ENCODE data around the gene ITPR2. TPM values are rescaled to one million over a fixed set of nuclear protein-coding genes. Genes with fewer than 3 reads are reported as not detected.

The ITPR2 gene
- polyA plus RNA-seq, 1 of the 3 experiments (the other 2 are of a cell fraction), result 2.3 TPM

- TF ChIP-seq SMC3 (IDR thresholded peaks at IDR 0.05; ENCODE audit: low read depth, low read length), result no peak
These were observed 381.2 kb downstream of the ITPR2 start (continued) for GRCh38 chr12:26451763-26452162.

- no peaks in the 10 kb centered on the region for H3K27me3 ChIP-seq (ENCODE audit: insufficient read depth)
- no peaks in the 10 kb centered on the region for H4K20me1 ChIP-seq (ENCODE audit: insufficient read depth)
- CTCF ChIA-PET, result interaction anchor here (0.9 kb wide), 2 partner anchors 13 to 169 kb away, joined by 3 read pairs; no protein-coding TSS in a partner anchor
- no peak overlapping the region for H3K9ac ChIP-seq
- 81% methylated on average over 2 of the region's 2 CpGs for WGBS (ENCODE audit: low lambda C conversion rate)
- no peak overlapping the region for H3K4me2 ChIP-seq
- POLR2A ChIA-PET, result no interaction called here
- no peak overlapping the region for H3K27ac ChIP-seq (ENCODE audit: low read depth in 2 of 2, low read length in 1 of 2)
- peaks cover 3% of the 10 kb centered on the region for H3F3A ChIP-seq (replicated peaks; ENCODE audit: insufficient read depth)
- no peak overlapping the region for H2AFZ ChIP-seq (ENCODE audit: low read depth)
- H3K79me2 ChIP-seq (ENCODE audit: insufficient read depth), result no peaks in the 10 kb centered on the region
- TF ChIP-seq MAX (IDR thresholded peaks at IDR 0.05; ENCODE audit: low read depth) (no peak), POLR2AphosphoS5 (IDR thresholded peaks at IDR 0.05; ENCODE audit: low read depth, low read length) (no peak), RXRA (IDR thresholded peaks at IDR 0.05; ENCODE audit: borderline replicate concordance, low read depth) (no peak), NRF1 (IDR thresholded peaks at IDR 0.05; ENCODE audit: low read depth, low read length) (no peak), CTCF (IDR thresholded peaks at IDR 0.05) (no peak), SMC3 (IDR thresholded peaks at IDR 0.05; ENCODE audit: low read depth, low read length) (no peak), RAD21 (IDR thresholded peaks at IDR 0.05; ENCODE audit: low read length) (no peak)
- no peaks in the 10 kb centered on the region for H3K4me1 ChIP-seq (ENCODE audit: control insufficient read depth in 1 of 2, insufficient read depth in 2 of 2, low read depth in 1 of 2, low read length in 1 of 2)
- peaks cover 2 to 6% of the 10 kb centered on the region in 2 experiments for H3K36me3 ChIP-seq (replicated peaks in 1 of 2; ENCODE audit: control insufficient read depth in 1 of 2, insufficient read depth in 2 of 2, low read length in 1 of 2)
- H3K9me3 ChIP-seq, result no peaks in the 10 kb centered on the region
- no peaks in the 10 kb centered on the region for H3K9me2 ChIP-seq
- no peak overlapping the region for H3K4me3 ChIP-seq (ENCODE audit: low read depth in 2 of 2, low read length in 1 of 2)
- no peak for DNase-seq
These were observed 387.1 kb downstream of the ITPR2 start for GRCh38 chr12:26445909-26446308.

- Histone ChIP-seq H2AFZ (ENCODE audit: low read depth) (no peak overlapping the region), H3K36me3 (replicated peaks in 1 of 2; ENCODE audit: control insufficient read depth in 1 of 2, insufficient read depth in 2 of 2, low read length in 1 of 2) (peaks cover 0 to 10% of the 10 kb centered on the region in 2 experiments), H3K79me2 (ENCODE audit: insufficient read depth) (no peaks in the 10 kb centered on the region), H4K20me1 (ENCODE audit: insufficient read depth) (no peaks in the 10 kb centered on the region), H3K9ac (no peak overlapping the region), H3K4me1 (ENCODE audit: control insufficient read depth in 1 of 2, insufficient read depth in 2 of 2, low read depth in 1 of 2, low read length in 1 of 2) (no peaks in the 10 kb centered on the region), H3K4me2 (no peak overlapping the region), H3K4me3 (ENCODE audit: low read depth in 2 of 2, low read length in 1 of 2) (no peak overlapping the region), H3K9me2 (no peaks in the 10 kb centered on the region), H3K27me3 (ENCODE audit: insufficient read depth) (no peaks in the 10 kb centered on the region), H3F3A (replicated peaks; ENCODE audit: insufficient read depth) (peaks cover 3% of the 10 kb centered on the region), H3K27ac (ENCODE audit: low read depth in 2 of 2, low read length in 1 of 2) (no peak overlapping the region), H3K9me3 (no peaks in the 10 kb centered on the region)
- no peak for DNase-seq
- POLR2A ChIA-PET, result no interaction called here
- 100% methylated on average over 2 of the region's 2 CpGs for WGBS (ENCODE audit: low lambda C conversion rate)
- CTCF ChIA-PET, result interaction anchor here (1.6 to 1.7 kb wide), 2 partner anchors 171 to 258 kb away, joined by 5 to 7 read pairs; no protein-coding TSS in a partner anchor
- TF ChIP-seq PBX3 (IDR thresholded peaks at IDR 0.05), result no peak
- no peak for TF ChIP-seq JUND (IDR thresholded peaks at IDR 0.05)
- no peak for TF ChIP-seq TEAD4 (IDR thresholded peaks at IDR 0.05; ENCODE audit: borderline replicate concordance, insufficient read depth)
- no peak for TF ChIP-seq USF1 (IDR thresholded peaks at IDR 0.05; ENCODE audit: borderline replicate concordance, low read depth)
- no peak for TF ChIP-seq RAD21 (IDR thresholded peaks at IDR 0.05; ENCODE audit: low read length)
- TF ChIP-seq ELF1 (IDR thresholded peaks at IDR 0.05), result no peak
- no peak for TF ChIP-seq NRF1 (IDR thresholded peaks at IDR 0.05; ENCODE audit: low read depth, low read length)
- TF ChIP-seq EP300 (IDR thresholded peaks at IDR 0.05; ENCODE audit: borderline replicate concordance in 1 of 2, low read depth in 1 of 2, low read length in 1 of 2), result no peak
- no peak for TF ChIP-seq RXRA (IDR thresholded peaks at IDR 0.05; ENCODE audit: borderline replicate concordance, low read depth)
- no peak for TF ChIP-seq RFX5 (IDR thresholded peaks at IDR 0.05; ENCODE audit: low read length)
- TF ChIP-seq MXI1 (IDR thresholded peaks at IDR 0.05; ENCODE audit: low read depth, low read length), result no peak
- TF ChIP-seq FOXM1 (IDR thresholded peaks at IDR 0.05; ENCODE audit: low read depth), result no peak
- no peak for TF ChIP-seq FOSL2 (IDR thresholded peaks at IDR 0.05; ENCODE audit: borderline replicate concordance, low read depth)
- no peak for TF ChIP-seq EZH2phosphoT487 (IDR thresholded peaks at IDR 0.05; ENCODE audit: borderline replicate concordance, low read depth)
- no peak for TF ChIP-seq RCOR1 (IDR thresholded peaks at IDR 0.05; ENCODE audit: low read length)
- no peak for TF ChIP-seq TCF12 (IDR thresholded peaks at IDR 0.05)
- no peak for TF ChIP-seq MEF2A (IDR thresholded peaks at IDR 0.05; ENCODE audit: borderline replicate concordance, low read depth)
- no peak for TF ChIP-seq IRF3 (IDR thresholded peaks at IDR 0.05; ENCODE audit: low read depth, low read length)
These were observed 389.7 kb downstream of the ITPR2 start for GRCh38 chr12:26443309-26443708.
